ENCODE results near the gene TP53AIP1.

Gene TP53AIP1

GRCh38 chr11:128942817-128943427 lies at the start of gene TP53AIP1:
TSS of gene TP53AIP1 (minus strand) at chr11:128942871. CDS start at chr11:128937818, 5,053 bp downstream.
- DNase-seq (ENCODE audit: low read depth in 2 of 3, low spot score in 2 of 3), result no peak

- DNase-seq (ENCODE audit: low read depth in 2 of 3, low spot score in 2 of 3), result no peak
Measured at GRCh38 chr11:128988242-128988970, 45.7 kb upstream of the TP53AIP1 start.

- DNase-seq (ENCODE audit: low read depth in 2 of 3, low spot score in 2 of 3), result no peak
Measured at GRCh38 chr11:128985880-128986279, 43.2 kb upstream of the TP53AIP1 start.

GRCh38 chr11:128983023-128983422 lies 40.4 kb upstream of the TP53AIP1 start:
- DNase-seq (ENCODE audit: low read depth in 2 of 3, low spot score in 2 of 3), result no peak

GRCh38 chr11:128981254-128981653 lies 38.6 kb upstream of the TP53AIP1 start:
- DNase-seq (ENCODE audit: low read depth in 2 of 3, low spot score in 2 of 3), result no peak

GRCh38 chr11:128970598-128971190 lies 28.0 kb upstream of the TP53AIP1 start:
- DNase-seq (ENCODE audit: low read depth in 2 of 3, low spot score in 2 of 3), result no peak

- DNase-seq (ENCODE audit: low read depth in 2 of 3, low spot score in 2 of 3), result no peak
Measured at GRCh38 chr11:128968916-128969315, 26.2 kb upstream of the TP53AIP1 start.

- DNase-seq (ENCODE audit: low read depth in 2 of 3, low spot score in 2 of 3), result no peak
Measured at GRCh38 chr11:128967578-128967977, 24.9 kb upstream of the TP53AIP1 start.

GRCh38 chr11:128965485-128965884 lies 22.8 kb upstream of the TP53AIP1 start:
- no peak for DNase-seq (ENCODE audit: low read depth in 2 of 3, low spot score in 2 of 3)

- DNase-seq (ENCODE audit: low read depth in 2 of 3, low spot score in 2 of 3), result no peak
Measured at GRCh38 chr11:128964463-128964930, 21.8 kb upstream of the TP53AIP1 start.

GRCh38 chr11:128963744-128964325 lies 21.2 kb upstream of the TP53AIP1 start:
- DNase-seq (ENCODE audit: low read depth in 2 of 3, low spot score in 2 of 3), result no peak

- no peak for DNase-seq (ENCODE audit: low read depth in 2 of 3, low spot score in 2 of 3)
Measured at GRCh38 chr11:128962896-128963295, 20.2 kb upstream of the TP53AIP1 start.

- DNase-seq (ENCODE audit: low read depth in 2 of 3, low spot score in 2 of 3), result no peak
Measured at GRCh38 chr11:128961645-128962044, 19.0 kb upstream of the TP53AIP1 start.

- DNase-seq (ENCODE audit: low read depth in 2 of 3, low spot score in 2 of 3), result no peak
Measured at GRCh38 chr11:128957202-128957482, 14.5 kb upstream of the TP53AIP1 start.

- DNase-seq (ENCODE audit: low read depth in 2 of 3, low spot score in 2 of 3), result no peak
Measured at GRCh38 chr11:128956401-128957201, 13.9 kb upstream of the TP53AIP1 start.

GRCh38 chr11:128955636-128956035 lies 13.0 kb upstream of the TP53AIP1 start:
- no peak for DNase-seq (ENCODE audit: low read depth in 2 of 3, low spot score in 2 of 3)

GRCh38 chr11:128953151-128953550 lies 10.5 kb upstream of the TP53AIP1 start:
- no peak for DNase-seq (ENCODE audit: low read depth in 2 of 3, low spot score in 2 of 3)

GRCh38 chr11:128949791-128950454 lies 7.3 kb upstream of the TP53AIP1 start:
- DNase-seq (ENCODE audit: low read depth in 2 of 3, low spot score in 2 of 3), result no peak

- DNase-seq (ENCODE audit: low read depth in 2 of 3, low spot score in 2 of 3), result no peak
Measured at GRCh38 chr11:128948583-128948982, 5.9 kb upstream of the TP53AIP1 start.

- no peak for DNase-seq (ENCODE audit: low read depth in 2 of 3, low spot score in 2 of 3)
Measured at GRCh38 chr11:128947773-128948172, 5.1 kb upstream of the TP53AIP1 start.

- DNase-seq (ENCODE audit: low read depth in 2 of 3, low spot score in 2 of 3), result no peak
Measured at GRCh38 chr11:128946648-128947047, 4.0 kb upstream of the TP53AIP1 start.
